MV-4-11 (cell line): Measurements from ENCODE around the gene ANKRD27.
"Not testable (repeated sequence)": the region's sequence is repeated elsewhere in the genome, so short reads cannot be mapped to it uniquely, and the experiment has no call there.

ENCODE experiments used
- DNase-seq: peaks from one replicate; lab custom pipeline; 2025; lab: John Stamatoyannopoulos, UW

ANKRD27 gene

GRCh38 chr19:32599736-32600157 is 75.2 kb downstream of the ANKRD27 start:
- peak; percentile 57 for DNase-seq

- DNase-seq: no peak
Observed at GRCh38 chr19:32599258-32599657, 75.7 kb downstream of the ANKRD27 start.

- no peak for DNase-seq
Observed at GRCh38 chr19:32598022-32598421, 77.0 kb downstream of the ANKRD27 start.

- no peak for DNase-seq
Observed at GRCh38 chr19:32595491-32595890, 79.5 kb downstream of the ANKRD27 start.

- no peak for DNase-seq
Observed at GRCh38 chr19:32594021-32594420, 81.0 kb downstream of the ANKRD27 start.

- DNase-seq: not testable (repeated sequence)
Observed at GRCh38 chr19:32587747-32588504, 87.1 kb downstream of the ANKRD27 start.

- peak; percentile 59 for DNase-seq
Observed at GRCh38 chr19:32581705-32582179, 93.2 kb downstream of the ANKRD27 start.

- peak; percentile 96 for DNase-seq
Observed at GRCh38 chr19:32580901-32581704, 93.9 kb downstream of the ANKRD27 start, which contains the start of gene PDCD5. Gene PDCD5, plus strand, starts transcription at chr19:32581190. Its CDS starts 72 bp downstream, at chr19:32581262.

- DNase-seq: no peak
Observed at GRCh38 chr19:32580353-32580900, 94.6 kb downstream of the ANKRD27 start.

- DNase-seq: no peak
Observed at GRCh38 chr19:32576790-32577189, 98.2 kb downstream of the ANKRD27 start.

- no peak for DNase-seq
Observed at GRCh38 chr19:32573492-32573794, 101.5 kb downstream of the ANKRD27 start.

- not testable (repeated sequence) for DNase-seq
Observed at GRCh38 chr19:32572700-32573491, 102.1 kb downstream of the ANKRD27 start.

- DNase-seq: not testable (repeated sequence)
Observed at GRCh38 chr19:32571471-32572075, 103.4 kb downstream of the ANKRD27 start.

GRCh38 chr19:32570081-32570785 is 104.7 kb downstream of the ANKRD27 start:
- DNase-seq: peak; percentile 67

- DNase-seq: no peak
Observed at GRCh38 chr19:32567486-32567885, 107.5 kb downstream of the ANKRD27 start.

- DNase-seq: no peak
Observed at GRCh38 chr19:32566246-32566830, 108.6 kb downstream of the ANKRD27 start.

- DNase-seq: no peak
Observed at GRCh38 chr19:32563761-32564160, 111.2 kb downstream of the ANKRD27 start.

- no peak for DNase-seq
Observed at GRCh38 chr19:32558607-32559228, 116.3 kb downstream of the ANKRD27 start.

- no peak for DNase-seq
Observed at GRCh38 chr19:32555786-32556185, 119.2 kb downstream of the ANKRD27 start.

GRCh38 chr19:32550666-32551065 is 124.3 kb downstream of the ANKRD27 start:
- no peak for DNase-seq
